ENCODE results near the gene FAM120AOS. TPM values are rescaled to one million over a fixed set of nuclear protein-coding genes. Genes with fewer than 3 reads are reported as not detected.

FAM120AOS gene
- total RNA-seq, 2 donors from 2014 or later, result 31.5 to 44.0 TPM

- DNase-seq (ENCODE audit: low spot score), result no peak
- intact Hi-C loops (cut with DNase I), result no loop called here
Measured at GRCh38 chr9:93470391-93470790, 17.0 kb upstream of the FAM120AOS start.

GRCh38 chr9:93468763-93469456, 15.5 kb upstream of the FAM120AOS start:
- DNase-seq (ENCODE audit: low spot score), result no peak
- intact Hi-C loops (cut with DNase I), result no loop called here

GRCh38 chr9:93467462-93467861, 14.1 kb upstream of the FAM120AOS start:
- DNase-seq (ENCODE audit: low spot score), result no peak
- intact Hi-C loops (cut with DNase I), result no loop called here

GRCh38 chr9:93467062-93467416, 13.7 kb upstream of the FAM120AOS start:
- intact Hi-C loops (cut with DNase I), result no loop called here
- no peak for DNase-seq (ENCODE audit: low spot score)

- intact Hi-C loops (cut with DNase I), result no loop called here
- no peak for DNase-seq (ENCODE audit: low spot score)
Measured at GRCh38 chr9:93466416-93467061, 13.2 kb upstream of the FAM120AOS start.

GRCh38 chr9:93465855-93466254, 12.5 kb upstream of the FAM120AOS start:
- intact Hi-C loops (cut with DNase I), result no loop called here
- DNase-seq (ENCODE audit: low spot score), result no peak

GRCh38 chr9:93464876-93465275, 11.5 kb upstream of the FAM120AOS start:
- no peak for DNase-seq (ENCODE audit: low spot score)
- intact Hi-C loops (cut with DNase I), result loop anchor here in 1 of 2 donors (1.0 kb wide), 1 partner anchor 11 kb away; no protein-coding TSS in a partner anchor

- DNase-seq (ENCODE audit: low spot score), result no peak
- intact Hi-C loops (cut with DNase I), result loop anchor here in 1 of 2 donors (1.0 kb wide), 1 partner anchor 10 kb away; no protein-coding TSS in a partner anchor
Measured at GRCh38 chr9:93464395-93464794, 11.0 kb upstream of the FAM120AOS start.

- DNase-seq (ENCODE audit: low spot score), result no peak
- intact Hi-C loops (cut with DNase I), result loop anchor here in 1 of 2 donors (1.0 kb wide), 1 partner anchor 9 kb away; no protein-coding TSS in a partner anchor
Measured at GRCh38 chr9:93463638-93464248, 10.4 kb upstream of the FAM120AOS start.

- DNase-seq (ENCODE audit: low spot score), result no peak
- intact Hi-C loops (cut with DNase I), result no loop called here
Measured at GRCh38 chr9:93461821-93462220, 8.4 kb upstream of the FAM120AOS start.

- no peak for DNase-seq (ENCODE audit: low spot score)
- intact Hi-C loops (cut with DNase I), result no loop called here
Measured at GRCh38 chr9:93461414-93461743, 8.0 kb upstream of the FAM120AOS start.

GRCh38 chr9:93460689-93461413, 7.5 kb upstream of the FAM120AOS start:
- intact Hi-C loops (cut with DNase I), result no loop called here
- no peak for DNase-seq (ENCODE audit: low spot score)

GRCh38 chr9:93459432-93459847, 6.1 kb upstream of the FAM120AOS start:
- intact Hi-C loops (cut with DNase I), result loop anchor here in 1 of 2 donors (10.0 kb wide), 1 partner anchor 365 kb away; the partner anchor contains the start of gene CARD19
- DNase-seq (ENCODE audit: low spot score), result no peak

- DNase-seq (ENCODE audit: low spot score), result no peak
- intact Hi-C loops (cut with DNase I), result loop anchor here in 1 of 2 donors (10.0 kb wide), 1 partner anchor 364 kb away; the partner anchor contains the start of gene CARD19
Measured at GRCh38 chr9:93458712-93459111, 5.3 kb upstream of the FAM120AOS start.

GRCh38 chr9:93457006-93457405, 3.6 kb upstream of the FAM120AOS start:
- no peak for DNase-seq (ENCODE audit: low spot score)
- intact Hi-C loops (cut with DNase I), result loop anchor here in 1 of 2 donors (10.0 kb wide), 1 partner anchor 362 kb away; the partner anchor contains the start of gene CARD19

GRCh38 chr9:93456504-93456903, 3.1 kb upstream of the FAM120AOS start:
- intact Hi-C loops (cut with DNase I), result loop anchor here in 1 of 2 donors (10.0 kb wide), 1 partner anchor 362 kb away; the partner anchor contains the start of gene CARD19
- DNase-seq (ENCODE audit: low spot score), result no peak

GRCh38 chr9:93456022-93456421, 2.6 kb upstream of the FAM120AOS start:
- DNase-seq (ENCODE audit: low spot score), result no peak
- intact Hi-C loops (cut with DNase I), result loop anchor here in 1 of 2 donors (10.0 kb wide), 1 partner anchor 361 kb away; the partner anchor contains the start of gene CARD19

GRCh38 chr9:93452710-93453046, 703 bp downstream of the FAM120AOS start:
- intact Hi-C loops (cut with DNase I), result loop anchor here in 1 of 2 donors (5.0 to 10.0 kb wide), 2 partner anchors 115 to 358 kb away; partner anchors contain the start of gene CARD19

More at GRCh38 chr9:93452710-93453046, 703 bp downstream of the FAM120AOS start:
- peak; percentile 82 for DNase-seq (ENCODE audit: low spot score)

Measured in posterior vena cava (tissue), 2 donors.